Parathyroid adenoma (tissue), 2 donors: ENCODE results near the gene VSIG10L2.

Experiments used
- H2AFZ ChIP-seq: fragments of 300-600 bp; sonication (generic); one replicate; pipeline ENCODE4 v1.7.0; 2017; ENCODE audit warnings: antibody characterized with exemption, mild to moderate bottlenecking
- H3K27ac ChIP-seq: fragments of 300-600 bp; sonication (generic); one replicate; pipeline ENCODE4 v1.7.0; 2017
- H3K27me3 ChIP-seq: fragments of 300-600 bp; sonication (generic); one replicate; pipeline ENCODE4 v1.7.0; 2017; ENCODE audit warnings: low read length; ENCODE audit not compliant: control insufficient read depth, insufficient read depth
- H3K36me3 ChIP-seq: fragments of 300-600 bp; sonication (generic); one replicate; pipeline ENCODE4 v1.7.0; 2017; ENCODE audit warnings: low read length; ENCODE audit not compliant: control insufficient read depth, insufficient read depth
- H3K4me1 ChIP-seq: fragments of 300-600 bp; sonication (generic); one replicate; pipeline ENCODE4 v1.7.0; 2017; ENCODE audit warnings: control low read depth
- H3K4me2 ChIP-seq: fragments of 300-600 bp; sonication (generic); one replicate; pipeline ENCODE4 v1.7.0; 2017; ENCODE audit warnings: low read length
- H3K4me3 ChIP-seq: fragments of 300-600 bp; sonication (generic); one replicate; pipeline ENCODE4 v1.7.0; 2017; ENCODE audit warnings: low read depth, low read length
- H3K79me2 ChIP-seq: fragments of 300-600 bp; sonication (generic); one replicate; pipeline ENCODE4 v1.7.0; 2017; ENCODE audit warnings: control low read depth
- H3K9ac ChIP-seq: fragments of 300-600 bp; sonication (generic); one replicate; pipeline ENCODE4 v1.7.0; 2017; ENCODE audit warnings: mild to moderate bottlenecking
- H3K9me3 ChIP-seq: fragments of 300-600 bp; sonication (generic); one replicate; pipeline ENCODE4 v1.7.0; 2017; ENCODE audit warnings: low read length; ENCODE audit not compliant: control insufficient read depth
- CTCF ChIP-seq: fragments of 300-600 bp; sonication (generic); IDR thresholded peaks from one replicate; pipeline ENCODE4 v1.7.0; 2017; ENCODE audit warnings: antibody characterized with exemption, mild to moderate bottlenecking
- donor health status: primary hyperparathyroidism.

The VSIG10L2 gene

GRCh38 chr11:125974284-125974683 is 28.4 kb downstream of the VSIG10L2 start:
- H3K4me1 ChIP-seq, result no peaks in the 10 kb centered on the region
- TF ChIP-seq CTCF, result no peak
- no peaks in the 10 kb centered on the region for H3K27me3 ChIP-seq

GRCh38 chr11:125975634-125976033 is 29.8 kb downstream of the VSIG10L2 start:
- Histone ChIP-seq H3K27ac (no peak overlapping the region), H3K27me3 (no peaks in the 10 kb centered on the region), H2AFZ (no peak overlapping the region), H3K9ac (no peak overlapping the region), H3K4me3 (no peak overlapping the region), H3K4me1 (no peaks in the 10 kb centered on the region), H3K4me2 (no peak overlapping the region), H3K36me3 (no peaks in the 10 kb centered on the region), H3K79me2 (no peaks in the 10 kb centered on the region), H3K9me3 (no peaks in the 10 kb centered on the region)
- no peak for TF ChIP-seq CTCF

More at GRCh38 chr11:125974284-125974683, 28.4 kb downstream of the VSIG10L2 start:
- H3K27ac ChIP-seq, result no peak overlapping the region
- no peaks in the 10 kb centered on the region for H3K79me2 ChIP-seq
- H3K4me3 ChIP-seq, result no peak overlapping the region
- H2AFZ ChIP-seq, result no peak overlapping the region
- H3K4me2 ChIP-seq, result no peak overlapping the region
- no peaks in the 10 kb centered on the region for H3K36me3 ChIP-seq
- H3K9me3 ChIP-seq, result no peaks in the 10 kb centered on the region
- H3K9ac ChIP-seq, result no peak overlapping the region

- Histone ChIP-seq H3K9ac (no peak overlapping the region), H3K79me2 (no peaks in the 10 kb centered on the region), H3K4me1 (no peaks in the 10 kb centered on the region), H3K4me2 (no peak overlapping the region), H3K27me3 (no peaks in the 10 kb centered on the region), H3K9me3 (no peaks in the 10 kb centered on the region), H2AFZ (no peak overlapping the region), H3K27ac (no peak overlapping the region), H3K36me3 (no peaks in the 10 kb centered on the region), H3K4me3 (no peak overlapping the region)
- TF ChIP-seq CTCF, result no peak
Measured at GRCh38 chr11:125976156-125976555, 30.3 kb downstream of the VSIG10L2 start.

- TF ChIP-seq CTCF, result no peak
Measured at GRCh38 chr11:125977333-125977732, 31.5 kb downstream of the VSIG10L2 start.

GRCh38 chr11:125978181-125978716 is 32.4 kb downstream of the VSIG10L2 start:
- TF ChIP-seq CTCF, result no peak
- Histone ChIP-seq H3K9me3 (no peaks in the 10 kb centered on the region), H3K27ac (no peak overlapping the region), H3K4me3 (no peak overlapping the region), H3K4me1 (no peaks in the 10 kb centered on the region), H3K79me2 (no peaks in the 10 kb centered on the region), H2AFZ (no peak overlapping the region), H3K36me3 (no peaks in the 10 kb centered on the region), H3K9ac (no peak overlapping the region), H3K27me3 (no peaks in the 10 kb centered on the region), H3K4me2 (no peak overlapping the region)

More at GRCh38 chr11:125977333-125977732, 31.5 kb downstream of the VSIG10L2 start:
- Histone ChIP-seq H3K79me2 (no peaks in the 10 kb centered on the region), H3K4me2 (no peak overlapping the region), H3K4me1 (no peaks in the 10 kb centered on the region), H2AFZ (no peak overlapping the region), H3K9ac (no peak overlapping the region), H3K36me3 (no peaks in the 10 kb centered on the region), H3K27ac (no peak overlapping the region), H3K9me3 (no peaks in the 10 kb centered on the region), H3K27me3 (no peaks in the 10 kb centered on the region), H3K4me3 (no peak overlapping the region)
